Stimulated activated CD8-positive, alpha-beta memory T cell treated with anti-CD3 and anti-CD28 coated beads, Interleukin-12 subunit alpha, Interleukin-12 subunit beta, amount 100 ng/mL, for 4 hours (primary cell): ENCODE measurements around the gene HSPA1L.
A peak's percentile ranks its signal among the peaks of the same experiment; 100 is the strongest.
"Not testable (repeated sequence)": the region's sequence is repeated elsewhere in the genome, so short reads cannot be mapped to it uniquely, and the experiment has no call there.

Source experiments
- DNase-seq: peaks from one replicate; pipeline ENCODE4 v3.0.0-alpha.2; 2020; ENCODE audit warnings: low read depth

Gene HSPA1L

DNA sequence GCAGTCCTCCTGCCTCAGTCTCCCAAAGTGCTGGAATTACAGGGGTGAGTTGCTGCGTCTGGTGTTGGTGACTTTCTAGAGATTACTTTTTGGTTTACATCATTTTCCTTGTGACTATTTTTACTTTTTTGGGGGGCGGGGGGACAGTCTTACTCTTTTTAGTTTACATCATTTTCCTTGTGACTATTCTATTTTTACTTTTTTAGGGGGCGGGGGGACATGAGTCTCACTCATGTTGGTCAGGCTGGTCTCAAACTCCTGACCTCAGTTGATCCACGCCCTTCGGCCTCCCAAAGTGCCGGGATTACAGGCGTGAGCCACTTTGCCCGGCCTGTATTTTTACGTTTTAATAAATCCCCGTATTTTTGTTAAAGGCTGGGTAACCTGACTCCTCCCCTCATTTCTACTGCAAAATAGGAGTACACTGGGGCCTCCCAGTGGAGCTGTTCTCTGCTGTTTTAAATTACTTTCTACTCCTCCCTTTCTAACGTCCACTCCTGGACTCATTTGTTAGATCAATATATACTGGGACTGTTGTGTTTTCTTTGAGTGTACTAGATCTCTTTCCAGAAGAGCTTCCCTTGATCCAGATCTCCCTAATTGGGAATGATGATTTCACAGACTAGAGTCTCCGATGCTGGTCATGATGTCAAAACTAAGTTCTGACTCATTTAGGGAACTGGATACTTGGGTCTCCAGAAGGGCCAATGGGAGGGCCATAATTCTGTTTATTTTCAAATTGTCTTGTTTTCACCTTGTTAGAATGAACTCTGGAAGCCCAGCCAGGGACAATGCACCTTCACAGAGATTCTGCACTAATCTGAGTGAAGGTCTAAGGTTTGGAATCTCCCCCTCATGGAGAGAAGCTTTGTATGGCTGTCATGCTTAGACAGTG lies 21.6 kb upstream of the HSPA1L start:
- no peak for DNase-seq

DNA sequence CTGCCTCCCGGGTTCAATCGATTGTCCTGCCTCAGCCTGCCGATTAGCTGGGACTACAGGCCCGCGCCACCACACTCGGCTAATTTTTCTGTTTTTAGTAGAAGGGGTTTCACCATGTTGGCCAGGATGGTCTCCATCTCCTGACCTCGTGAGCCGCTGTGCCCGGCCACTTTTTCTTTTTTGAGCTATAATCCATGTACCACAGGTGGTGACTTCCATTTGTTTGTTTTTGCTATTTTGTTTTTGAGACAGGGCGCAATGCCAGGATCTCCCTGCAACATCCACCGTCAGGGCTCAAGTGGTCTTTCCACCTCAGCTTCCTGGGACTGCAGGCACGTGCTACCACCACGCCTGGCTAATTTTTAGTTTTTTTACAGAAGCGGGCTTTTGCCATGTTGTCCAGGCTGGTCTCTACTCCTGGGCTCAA lies 21.0 kb upstream of the HSPA1L start:
- DNase-seq, result no peak

GRCh38 chr6:31834367-31835250 lies 19.5 kb upstream of the HSPA1L start:
- peak; percentile 61 for DNase-seq

- no peak for DNase-seq
Measured at GRCh38 chr6:31831350-31832215, 16.5 kb upstream of the HSPA1L start.

DNA sequence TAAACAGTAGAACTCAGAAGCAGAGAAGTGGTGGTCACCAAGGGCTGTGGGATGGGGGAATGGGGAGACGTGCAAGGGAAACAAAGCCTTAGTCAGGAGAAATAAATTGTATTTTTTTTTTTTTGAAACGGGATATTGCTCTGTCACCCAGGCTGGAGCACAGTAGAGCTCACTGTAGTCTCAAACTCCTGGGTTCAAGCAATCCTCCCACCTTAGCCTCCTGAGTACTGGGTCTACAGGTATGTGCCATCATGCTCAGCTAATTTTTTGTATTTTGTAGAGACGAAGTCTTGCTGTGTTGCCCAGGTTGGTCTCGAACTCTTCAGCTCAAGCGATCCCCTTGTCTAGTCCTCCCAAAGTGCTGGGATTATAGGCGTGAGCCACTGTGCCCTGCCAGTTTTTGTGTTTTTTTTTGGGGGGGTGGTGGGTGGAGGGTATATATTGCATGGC lies 15.8 kb upstream of the HSPA1L start:
- DNase-seq, result no peak

DNA sequence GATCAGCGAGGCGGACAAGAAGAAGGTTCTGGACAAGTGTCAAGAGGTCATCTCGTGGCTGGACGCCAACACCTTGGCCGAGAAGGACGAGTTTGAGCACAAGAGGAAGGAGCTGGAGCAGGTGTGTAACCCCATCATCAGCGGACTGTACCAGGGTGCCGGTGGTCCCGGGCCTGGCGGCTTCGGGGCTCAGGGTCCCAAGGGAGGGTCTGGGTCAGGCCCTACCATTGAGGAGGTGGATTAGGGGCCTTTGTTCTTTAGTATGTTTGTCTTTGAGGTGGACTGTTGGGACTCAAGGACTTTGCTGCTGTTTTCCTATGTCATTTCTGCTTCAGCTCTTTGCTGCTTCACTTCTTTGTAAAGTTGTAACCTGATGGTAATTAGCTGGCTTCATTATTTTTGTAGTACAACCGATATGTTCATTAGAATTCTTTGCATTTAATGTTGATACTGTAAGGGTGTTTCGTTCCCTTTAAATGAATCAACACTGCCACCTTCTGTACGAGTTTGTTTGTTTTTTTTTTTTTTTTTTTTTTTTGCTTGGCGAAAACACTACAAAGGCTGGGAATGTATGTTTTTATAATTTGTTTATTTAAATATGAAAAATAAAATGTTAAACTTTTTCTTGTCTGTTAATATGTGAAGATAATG lies 14.7 kb upstream of the HSPA1L start:
- DNase-seq, result no peak

DNA sequence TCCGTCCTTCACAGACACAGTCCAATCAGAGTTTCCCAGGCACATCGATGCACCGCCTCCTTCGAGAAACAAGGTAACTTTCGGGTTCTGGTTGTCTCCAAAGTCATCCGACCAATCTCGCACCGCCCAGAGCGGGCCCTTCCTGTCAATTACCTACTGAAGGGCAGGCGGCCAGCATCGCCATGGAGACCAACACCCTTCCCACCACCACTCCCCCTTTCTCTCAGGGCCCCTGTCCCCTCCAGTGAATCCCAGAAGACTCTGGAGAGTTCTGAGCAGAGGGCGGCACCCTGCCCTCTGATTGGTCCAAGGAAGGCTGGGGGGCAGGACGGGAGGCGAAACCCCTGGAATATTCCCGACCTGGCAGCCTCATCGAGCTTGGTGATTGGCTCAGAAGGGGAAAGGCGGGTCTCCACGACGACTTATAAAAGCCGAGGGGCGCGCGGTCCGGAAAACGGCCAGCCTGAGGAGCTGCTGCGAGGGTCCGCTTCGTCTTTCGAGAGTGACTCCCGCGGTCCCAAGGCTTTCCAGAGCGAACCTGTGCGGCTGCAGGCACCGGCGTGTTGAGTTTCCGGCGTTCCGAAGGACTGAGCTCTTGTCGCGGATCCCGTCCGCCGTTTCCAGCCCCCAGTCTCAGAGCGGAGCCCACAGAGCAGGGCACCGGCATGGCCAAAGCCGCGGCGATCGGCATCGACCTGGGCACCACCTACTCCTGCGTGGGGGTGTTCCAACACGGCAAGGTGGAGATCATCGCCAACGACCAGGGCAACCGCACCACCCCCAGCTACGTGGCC lies 12.4 kb upstream of the HSPA1L start, which contains the start of gene HSPA1B:
Gene HSPA1B (plus strand): TSS at position 453 of the 794 bp plus-strand sequence. CDS start 213 bp downstream, at position 666.
- peak; percentile 83 for DNase-seq

DNA sequence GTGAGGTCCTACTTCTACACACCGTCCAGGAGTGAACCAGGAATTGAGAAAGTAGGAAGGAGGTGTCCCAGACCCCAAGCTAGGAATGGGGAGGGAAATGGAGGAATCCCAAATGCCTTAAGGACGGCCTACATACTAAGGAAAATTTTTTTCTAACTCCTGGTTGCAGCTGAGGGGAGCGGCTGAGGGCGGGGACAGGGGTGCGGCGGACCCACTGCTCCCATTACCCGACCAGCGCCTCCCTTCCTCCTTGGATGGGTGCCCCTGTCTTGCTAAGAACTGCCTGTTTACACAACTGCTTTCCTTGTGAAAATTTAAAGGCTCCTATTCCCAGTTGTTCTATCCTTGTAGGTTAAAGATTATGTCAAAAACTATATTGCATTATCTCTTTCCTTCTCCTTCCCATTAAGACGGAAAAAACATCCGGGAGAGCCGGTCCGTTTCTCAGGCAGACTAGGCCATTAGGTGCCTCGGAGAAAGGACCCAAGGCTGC lies 11.8 kb upstream of the HSPA1L start:
- no peak for DNase-seq

DNA sequence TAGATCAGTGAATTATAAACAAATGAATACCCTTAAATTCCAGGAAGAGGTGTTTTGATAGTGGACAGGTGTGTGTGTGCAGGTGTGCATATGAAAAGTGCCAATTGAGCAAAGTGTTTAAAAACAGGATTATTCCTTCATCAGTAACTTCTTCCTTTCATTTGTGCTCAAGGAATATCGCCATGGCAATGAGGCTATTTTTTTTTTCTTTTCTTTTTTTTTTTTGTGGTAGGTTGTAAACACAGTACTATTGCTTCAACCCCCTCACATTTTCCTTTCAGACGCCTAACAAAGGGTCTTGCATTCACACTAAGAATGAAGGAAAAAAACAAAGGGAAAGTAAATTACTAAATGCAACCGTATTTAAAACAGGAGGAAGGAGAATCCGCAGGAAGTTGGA lies 10.5 kb upstream of the HSPA1L start:
- DNase-seq, result no peak

GRCh38 chr6:31823592-31824196 lies 8.6 kb upstream of the HSPA1L start:
- not testable (repeated sequence) for DNase-seq

GRCh38 chr6:31822036-31822821 lies 7.1 kb upstream of the HSPA1L start:
- peak; percentile 51 for DNase-seq

DNA sequence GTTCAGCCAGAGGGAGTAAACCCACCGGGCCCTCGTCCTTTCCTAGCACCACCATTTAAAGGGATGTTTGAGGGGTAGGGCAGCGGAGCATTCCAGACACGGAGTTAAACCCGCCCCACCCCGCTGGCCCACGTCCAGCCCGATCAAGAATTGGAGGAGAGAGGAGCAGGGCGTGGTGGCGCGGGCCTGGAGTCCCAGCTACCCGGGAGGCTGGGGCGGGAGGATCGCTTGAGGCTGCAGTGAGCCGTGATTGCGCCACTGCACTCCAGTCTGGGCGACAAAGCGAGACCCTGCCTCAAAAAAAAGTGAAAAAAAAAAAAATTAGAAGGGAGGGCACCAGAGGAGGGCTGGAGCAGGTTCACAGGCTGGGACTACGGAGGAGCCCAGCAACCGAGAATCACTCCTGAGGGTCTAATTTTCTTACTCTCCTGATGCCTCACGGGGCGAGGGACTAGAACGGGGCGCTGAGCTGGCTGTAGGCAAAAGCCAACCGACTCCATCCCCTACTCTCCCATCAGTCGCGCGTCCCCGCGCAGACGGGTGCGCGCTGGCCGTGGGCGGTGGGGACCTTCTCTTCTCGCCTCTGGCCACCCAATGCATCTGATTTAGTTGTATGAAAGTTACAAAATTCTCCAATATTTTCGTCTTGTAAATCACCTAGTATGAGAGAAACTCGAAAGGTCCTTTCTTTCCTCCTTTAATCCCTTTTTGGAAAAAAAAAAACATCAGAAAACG lies 6.4 kb upstream of the HSPA1L start:
- peak; percentile 47 for DNase-seq

GRCh38 chr6:31820399-31820798 lies 5.3 kb upstream of the HSPA1L start:
- not testable (repeated sequence) for DNase-seq

GRCh38 chr6:31819871-31820299 lies 4.8 kb upstream of the HSPA1L start:
- no peak for DNase-seq

GRCh38 chr6:31817929-31818511 lies 2.9 kb upstream of the HSPA1L start:
- not testable (repeated sequence) for DNase-seq

DNA sequence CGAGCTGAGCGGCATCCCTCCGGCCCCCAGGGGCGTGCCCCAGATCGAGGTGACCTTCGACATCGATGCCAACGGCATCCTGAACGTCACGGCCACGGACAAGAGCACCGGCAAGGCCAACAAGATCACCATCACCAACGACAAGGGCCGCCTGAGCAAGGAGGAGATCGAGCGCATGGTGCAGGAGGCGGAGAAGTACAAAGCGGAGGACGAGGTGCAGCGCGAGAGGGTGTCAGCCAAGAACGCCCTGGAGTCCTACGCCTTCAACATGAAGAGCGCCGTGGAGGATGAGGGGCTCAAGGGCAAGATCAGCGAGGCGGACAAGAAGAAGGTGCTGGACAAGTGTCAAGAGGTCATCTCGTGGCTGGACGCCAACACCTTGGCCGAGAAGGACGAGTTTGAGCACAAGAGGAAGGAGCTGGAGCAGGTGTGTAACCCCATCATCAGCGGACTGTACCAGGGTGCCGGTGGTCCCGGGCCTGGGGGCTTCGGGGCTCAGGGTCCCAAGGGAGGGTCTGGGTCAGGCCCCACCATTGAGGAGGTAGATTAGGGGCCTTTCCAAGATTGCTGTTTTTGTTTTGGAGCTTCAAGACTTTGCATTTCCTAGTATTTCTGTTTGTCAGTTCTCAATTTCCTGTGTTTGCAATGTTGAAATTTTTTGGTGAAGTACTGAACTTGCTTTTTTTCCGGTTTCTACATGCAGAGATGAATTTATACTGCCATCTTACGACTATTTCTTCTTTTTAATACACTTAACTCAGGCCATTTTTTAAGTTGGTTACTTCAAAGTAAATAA lies 2.2 kb upstream of the HSPA1L start:
- not testable (repeated sequence) for DNase-seq

- DNase-seq, result no peak
Measured at GRCh38 chr6:31814677-31815024, 432 bp downstream of the HSPA1L start.
